ENCODE measurements around the gene PRUNE2.
"Not testable (repeated sequence)": the region's sequence is repeated elsewhere in the genome, so short reads cannot be mapped to it uniquely, and the experiment has no call there.

The PRUNE2 gene

DNA sequence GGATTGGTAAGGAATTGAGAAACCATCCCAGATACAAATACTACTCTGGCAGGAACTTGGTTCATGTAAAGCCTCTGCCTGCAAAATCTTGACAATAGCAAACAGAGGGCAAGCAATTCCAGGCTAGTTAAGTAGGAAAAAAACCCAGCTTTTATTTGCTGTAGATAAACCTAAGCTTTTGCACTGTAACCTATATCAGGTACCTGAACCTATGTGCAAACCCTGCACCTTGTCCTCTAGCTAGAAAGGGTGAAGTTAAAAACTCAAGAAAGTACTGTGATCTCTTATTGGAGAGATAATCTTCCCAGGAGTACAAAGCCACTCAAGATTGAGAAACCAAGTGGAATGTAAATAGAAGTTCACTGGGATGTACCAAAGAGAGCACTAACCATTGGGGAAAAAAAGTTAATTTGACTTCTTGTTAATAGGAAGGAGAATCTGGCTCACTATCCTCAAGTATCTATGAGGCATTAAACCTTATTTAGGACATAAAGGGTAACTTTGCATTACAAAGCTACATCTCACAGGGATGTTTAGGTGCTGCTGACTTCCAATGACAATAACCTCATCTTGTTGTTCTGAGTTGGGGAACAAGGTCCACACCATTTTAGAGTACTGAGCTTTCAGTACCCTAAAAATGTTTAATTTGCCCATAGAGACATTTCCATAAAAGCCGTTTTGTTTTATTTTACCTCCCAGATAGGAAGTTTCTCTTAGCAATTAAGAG lies 215.5 kb downstream of the PRUNE2 start:
- ATAC-seq (replicated peaks; ENCODE audit: extremely low read depth, poor library complexity, severe bottlenecking) (no peak), DNase-seq (ENCODE audit: low spot score in 2 of 2) (no peak)
- no peak overlapping the region for H3K4me3 Mint-ChIP-seq
- H3K27ac Mint-ChIP-seq (ENCODE audit: low read depth) = no peak overlapping the region
- peaks cover 46% of the 10 kb centered on the region for H3K27me3 Mint-ChIP-seq
- no peaks in the 10 kb centered on the region for H3K9me3 Mint-ChIP-seq
- peaks cover 13% of the 10 kb centered on the region for H3K4me1 Mint-ChIP-seq
- no peaks in the 10 kb centered on the region for H3K36me3 Mint-ChIP-seq (ENCODE audit: insufficient read depth)

DNA sequence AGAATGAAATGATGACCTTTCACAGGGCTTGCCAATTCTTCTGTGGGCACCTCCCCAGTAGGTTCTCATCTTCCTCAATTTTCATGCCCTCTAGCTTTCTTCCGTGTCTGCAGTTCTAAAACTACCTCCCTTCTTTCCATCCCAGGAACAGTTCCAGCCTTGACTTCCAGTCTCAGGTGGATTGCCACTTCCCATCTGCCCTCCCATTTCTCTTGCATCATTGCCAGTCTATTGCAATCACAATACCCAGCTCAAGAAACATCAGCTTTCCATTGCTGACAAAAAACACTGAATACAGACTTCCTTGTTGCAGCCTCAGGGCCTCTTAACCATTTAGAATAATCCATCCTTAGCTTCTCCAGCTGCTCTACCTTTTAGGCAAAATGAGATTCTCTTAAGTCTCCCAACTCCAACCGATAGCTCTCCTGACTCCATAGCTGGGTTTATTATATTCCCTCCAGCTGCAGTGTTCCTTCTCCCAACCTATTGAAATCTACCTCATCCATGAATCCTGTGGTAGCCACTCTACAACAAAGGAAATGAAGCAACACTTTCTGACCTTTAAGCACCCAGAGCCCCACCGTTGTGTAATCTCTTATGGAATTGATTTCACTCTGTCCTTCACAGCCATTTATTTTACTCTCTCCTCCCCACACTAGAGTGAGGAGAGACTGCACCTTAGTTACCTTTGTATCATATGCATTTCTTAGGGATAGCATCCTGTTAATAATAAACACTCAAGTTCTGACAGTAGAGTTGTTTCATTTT lies 217.3 kb downstream of the PRUNE2 start:
- Mint-ChIP-seq H3K4me1 (peaks cover 13% of the 10 kb centered on the region), H3K4me3 (no peak overlapping the region), H3K27ac (ENCODE audit: low read depth) (no peak overlapping the region), H3K9me3 (no peaks in the 10 kb centered on the region), H3K27me3 (peaks cover 42% of the 10 kb centered on the region), H3K36me3 (ENCODE audit: insufficient read depth) (no peaks in the 10 kb centered on the region)
- no peak for DNase-seq (ENCODE audit: low spot score in 2 of 2)
- ATAC-seq (replicated peaks; ENCODE audit: extremely low read depth, poor library complexity, severe bottlenecking) = no peak

DNA sequence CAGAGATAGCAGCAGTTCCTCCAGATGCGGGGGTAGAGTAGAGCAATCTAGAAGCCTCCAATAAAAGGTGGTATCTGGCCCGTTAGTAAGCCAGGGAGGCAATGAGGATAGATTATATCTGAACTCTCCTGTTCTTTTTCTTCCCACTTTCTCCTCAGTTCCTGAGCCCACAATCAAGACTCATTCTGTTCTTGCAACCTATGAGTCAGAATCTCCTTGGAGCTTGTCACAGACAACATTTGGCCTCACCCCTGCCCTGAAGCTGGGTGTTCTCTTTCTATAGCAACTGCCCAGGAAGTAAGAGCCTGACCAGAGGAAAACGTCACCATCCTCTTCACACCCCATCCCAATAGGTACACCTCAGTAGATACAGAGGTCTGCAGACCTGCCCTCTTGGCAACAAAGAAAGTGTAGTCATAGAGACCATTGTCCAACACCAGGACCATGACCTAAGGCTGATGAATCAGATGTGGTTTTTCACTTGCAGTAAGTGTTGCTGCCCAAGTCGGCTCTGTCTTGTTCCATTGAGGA lies 218.0 kb downstream of the PRUNE2 start:
- H3K4me3 Mint-ChIP-seq = no peak overlapping the region
- no peak overlapping the region for H3K27ac Mint-ChIP-seq (ENCODE audit: low read depth)
- DNase-seq (ENCODE audit: low spot score in 2 of 2) (no peak), ATAC-seq (replicated peaks; ENCODE audit: extremely low read depth, poor library complexity, severe bottlenecking) (no peak)
- peaks cover 13% of the 10 kb centered on the region for H3K4me1 Mint-ChIP-seq
- no peaks in the 10 kb centered on the region for H3K9me3 Mint-ChIP-seq
- peaks cover 42% of the 10 kb centered on the region for H3K27me3 Mint-ChIP-seq
- H3K36me3 Mint-ChIP-seq (ENCODE audit: insufficient read depth) = no peaks in the 10 kb centered on the region

- Mint-ChIP-seq H3K9me3 (no peaks in the 10 kb centered on the region), H3K4me3 (no peak overlapping the region), H3K36me3 (ENCODE audit: insufficient read depth) (no peaks in the 10 kb centered on the region), H3K4me1 (peaks cover 8% of the 10 kb centered on the region), H3K27ac (ENCODE audit: low read depth) (no peak overlapping the region), H3K27me3 (peaks cover 31% of the 10 kb centered on the region)
- ATAC-seq (replicated peaks; ENCODE audit: extremely low read depth, poor library complexity, severe bottlenecking) = no peak
- DNase-seq (ENCODE audit: low spot score in 2 of 2) = no peak
These were observed 219.2 kb downstream of the PRUNE2 start for GRCh38 chr9:76686756-76687155.

- Mint-ChIP-seq H3K36me3 (ENCODE audit: insufficient read depth) (no peaks in the 10 kb centered on the region), H3K27ac (ENCODE audit: low read depth) (no peak overlapping the region), H3K4me1 (peaks cover 14% of the 10 kb centered on the region), H3K27me3 (peaks cover 11% of the 10 kb centered on the region), H3K9me3 (no peaks in the 10 kb centered on the region), H3K4me3 (no peak overlapping the region)
- ATAC-seq (replicated peaks; ENCODE audit: extremely low read depth, poor library complexity, severe bottlenecking) = no peak
- DNase-seq (ENCODE audit: low spot score in 2 of 2) = no peak
These were observed 221.7 kb downstream of the PRUNE2 start for GRCh38 chr9:76684213-76684612.

DNA sequence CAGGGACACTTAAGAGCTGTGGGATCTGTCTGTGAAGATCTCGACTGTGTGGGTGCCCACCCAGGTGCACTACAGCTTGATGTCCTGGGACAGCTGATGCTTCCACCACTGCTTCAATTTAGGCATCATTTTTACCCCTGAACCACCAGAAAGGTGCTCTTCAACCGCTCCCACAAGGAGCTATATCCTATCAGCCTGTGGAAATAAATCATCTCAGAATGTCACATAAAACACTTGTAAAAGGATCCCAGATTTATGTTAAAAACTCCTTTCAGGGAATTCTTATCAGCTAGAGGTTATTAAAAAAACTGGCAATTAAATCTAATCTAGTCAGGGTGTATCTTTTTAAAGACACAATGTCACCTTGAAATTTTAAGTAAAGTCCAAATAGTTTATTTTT lies 224.4 kb downstream of the PRUNE2 start:
- H3K4me3 Mint-ChIP-seq = no peak overlapping the region
- DNase-seq (ENCODE audit: low spot score in 2 of 2) (no peak), ATAC-seq (replicated peaks; ENCODE audit: extremely low read depth, poor library complexity, severe bottlenecking) (no peak)
- no peaks in the 10 kb centered on the region for H3K9me3 Mint-ChIP-seq
- no peaks in the 10 kb centered on the region for H3K27me3 Mint-ChIP-seq
- no peaks in the 10 kb centered on the region for H3K36me3 Mint-ChIP-seq (ENCODE audit: insufficient read depth)
- H3K27ac Mint-ChIP-seq (ENCODE audit: low read depth) = no peak overlapping the region
- peaks cover 8% of the 10 kb centered on the region for H3K4me1 Mint-ChIP-seq

GRCh38 chr9:76680716-76681425 lies 225.0 kb downstream of the PRUNE2 start:
- Mint-ChIP-seq H3K36me3 (ENCODE audit: insufficient read depth) (no peaks in the 10 kb centered on the region), H3K4me1 (peaks cover 8% of the 10 kb centered on the region), H3K4me3 (no peak overlapping the region), H3K9me3 (no peaks in the 10 kb centered on the region), H3K27ac (ENCODE audit: low read depth) (no peak overlapping the region), H3K27me3 (no peaks in the 10 kb centered on the region)
- ATAC-seq (replicated peaks; ENCODE audit: extremely low read depth, poor library complexity, severe bottlenecking) (no peak), DNase-seq (ENCODE audit: low spot score in 2 of 2) (no peak)

- DNase-seq (ENCODE audit: low spot score in 2 of 2) (no peak), ATAC-seq (replicated peaks; ENCODE audit: extremely low read depth, poor library complexity, severe bottlenecking) (no peak)
- Mint-ChIP-seq H3K4me1 (peaks cover 8% of the 10 kb centered on the region), H3K27me3 (no peaks in the 10 kb centered on the region), H3K9me3 (no peaks in the 10 kb centered on the region), H3K27ac (ENCODE audit: low read depth) (no peak overlapping the region), H3K36me3 (ENCODE audit: insufficient read depth) (no peaks in the 10 kb centered on the region), H3K4me3 (no peak overlapping the region)
These were observed 228.3 kb downstream of the PRUNE2 start for GRCh38 chr9:76677481-76678055.

- Mint-ChIP-seq H3K36me3 (ENCODE audit: insufficient read depth) (no peaks in the 10 kb centered on the region), H3K4me1 (peaks cover 8% of the 10 kb centered on the region), H3K9me3 (no peaks in the 10 kb centered on the region), H3K27ac (ENCODE audit: low read depth) (no peak overlapping the region), H3K27me3 (no peaks in the 10 kb centered on the region), H3K4me3 (no peak overlapping the region)
- DNase-seq (ENCODE audit: low spot score in 2 of 2) (no peak), ATAC-seq (replicated peaks; ENCODE audit: extremely low read depth, poor library complexity, severe bottlenecking) (no peak)
These were observed 229.1 kb downstream of the PRUNE2 start for GRCh38 chr9:76676857-76677256.

DNA sequence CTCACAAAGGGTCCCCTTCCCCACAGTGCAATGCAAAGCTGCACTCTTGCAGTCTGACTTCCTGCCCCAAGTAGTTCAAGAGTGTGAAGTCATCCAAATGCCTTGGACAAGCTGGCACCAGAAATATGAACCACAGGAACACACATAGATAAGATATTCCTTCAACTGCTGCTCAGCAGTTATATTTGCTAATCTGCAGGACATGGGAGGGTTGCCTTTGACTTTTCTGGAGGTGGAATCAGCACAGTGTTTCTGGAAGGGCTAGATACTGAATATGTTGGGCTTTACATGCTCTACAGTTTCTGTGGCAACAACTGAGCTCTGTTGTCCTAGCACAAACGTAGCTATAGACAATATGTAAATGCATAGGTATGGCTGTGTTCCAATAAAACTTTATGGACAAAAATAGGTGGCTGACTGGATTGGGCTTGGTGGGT lies 238.4 kb downstream of the PRUNE2 start:
- H3K4me1 Mint-ChIP-seq = peaks cover 6% of the 10 kb centered on the region
- H3K27me3 Mint-ChIP-seq = no peaks in the 10 kb centered on the region
- no peaks in the 10 kb centered on the region for H3K9me3 Mint-ChIP-seq
- no peak overlapping the region for H3K27ac Mint-ChIP-seq (ENCODE audit: low read depth)
- ATAC-seq (replicated peaks; ENCODE audit: extremely low read depth, poor library complexity, severe bottlenecking) (no peak), DNase-seq (ENCODE audit: low spot score in 2 of 2) (no peak)
- H3K4me3 Mint-ChIP-seq = no peak overlapping the region
- no peaks in the 10 kb centered on the region for H3K36me3 Mint-ChIP-seq (ENCODE audit: insufficient read depth)

DNA sequence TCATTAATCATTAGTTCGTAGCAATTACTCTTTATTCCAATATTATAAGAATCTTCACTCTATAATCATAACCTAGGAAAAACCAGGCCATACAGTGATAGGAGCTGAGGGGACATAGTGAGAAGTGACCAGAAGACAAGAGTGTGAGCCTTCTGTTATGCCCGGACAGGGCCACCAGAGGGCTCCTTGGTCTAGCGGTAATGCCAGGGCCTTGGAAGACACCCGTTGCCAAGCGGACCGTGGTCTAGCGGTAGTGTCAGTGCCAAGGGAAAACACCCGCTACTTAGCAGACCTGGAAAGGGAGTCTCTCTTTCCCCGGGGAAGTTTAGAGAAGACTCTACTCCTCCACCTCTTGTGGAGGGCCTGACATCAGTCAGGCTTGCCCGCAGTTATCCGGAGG lies 239.9 kb downstream of the PRUNE2 start:
- H3K4me1 Mint-ChIP-seq; DNase-seq (ENCODE audit: low spot score in 2 of 2); H3K36me3 Mint-ChIP-seq (ENCODE audit: insufficient read depth); H3K27ac Mint-ChIP-seq (ENCODE audit: low read depth); H3K9me3 Mint-ChIP-seq; H3K4me3 Mint-ChIP-seq; ATAC-seq (replicated peaks; ENCODE audit: extremely low read depth, poor library complexity, severe bottlenecking); H3K27me3 Mint-ChIP-seq: not testable (repeated sequence)

- no peak overlapping the region for H3K27ac Mint-ChIP-seq (ENCODE audit: low read depth)
- no peak overlapping the region for H3K4me3 Mint-ChIP-seq
- H3K9me3 Mint-ChIP-seq = no peaks in the 10 kb centered on the region
- H3K4me1 Mint-ChIP-seq = peaks cover 6% of the 10 kb centered on the region
- no peaks in the 10 kb centered on the region for H3K36me3 Mint-ChIP-seq (ENCODE audit: insufficient read depth)
- DNase-seq (ENCODE audit: low spot score in 2 of 2) = no peak
- no peaks in the 10 kb centered on the region for H3K27me3 Mint-ChIP-seq
- ATAC-seq (replicated peaks; ENCODE audit: extremely low read depth, poor library complexity, severe bottlenecking) = no peak
These were observed 240.5 kb downstream of the PRUNE2 start for GRCh38 chr9:76665458-76665857.

Measured in central memory CD8-positive, alpha-beta T cell (primary cell).